Measurements from ENCODE around the gene DDX25. TPM values are rescaled to one million over a fixed set of nuclear protein-coding genes. Genes with fewer than 3 reads are reported as not detected.

DDX25 gene
- total RNA-seq, 4 donors from 2014 or later: 0.08 TPM; not detected in 3

GRCh38 chr11:125976156-125976555, 71.8 kb downstream of the DDX25 start:
- Histone ChIP-seq H3K36me3 (peaks cover 0 to 9% of the 10 kb centered on the region in 2 donors), H3K9me3 (no peaks in the 10 kb centered on the region), H3K27ac (no peak overlapping the region), H3K4me1 (peaks cover 0 to 11% (median 0%) of the 10 kb centered on the region in 3 donors), H3K27me3 (no peaks in the 10 kb centered on the region), H3K4me3 (no peak overlapping the region)
- ATAC-seq: no peak
- TF ChIP-seq POLR2AphosphoS5 (IDR thresholded peaks at IDR 0.05): no peak
- no peak for TF ChIP-seq EP300 (IDR thresholded peaks at IDR 0.05)
- no peak for TF ChIP-seq CTCF (IDR thresholded peaks at IDR 0.05)
- no peak for TF ChIP-seq POLR2A (IDR thresholded peaks at IDR 0.05)

- Histone ChIP-seq H3K4me1 (peaks cover 0 to 11% (median 0%) of the 10 kb centered on the region in 3 donors), H3K27me3 (no peaks in the 10 kb centered on the region), H3K4me3 (no peak overlapping the region), H3K9me3 (no peaks in the 10 kb centered on the region), H3K36me3 (peaks cover 0 to 13% of the 10 kb centered on the region in 2 donors), H3K27ac (no peak overlapping the region)
- TF ChIP-seq POLR2AphosphoS5 (IDR thresholded peaks at IDR 0.05): no peak
- no peak for TF ChIP-seq EP300 (IDR thresholded peaks at IDR 0.05)
- no peak for TF ChIP-seq CTCF (IDR thresholded peaks at IDR 0.05)
- TF ChIP-seq POLR2A (IDR thresholded peaks at IDR 0.05): no peak
- 81 to 84% methylated on average over 3 of the region's 3 CpGs for WGBS, 2 donors (ENCODE audit: low coverage in 1 of 2)
- ATAC-seq: no peak
Observed at GRCh38 chr11:125977333-125977732, 73.0 kb downstream of the DDX25 start.

GRCh38 chr11:125978181-125978716, 73.9 kb downstream of the DDX25 start:
- Histone ChIP-seq H3K27ac (no peak overlapping the region), H3K36me3 (peaks cover 0 to 21% of the 10 kb centered on the region in 2 donors), H3K9me3 (no peaks in the 10 kb centered on the region), H3K4me3 (no peak overlapping the region), H3K27me3 (no peaks in the 10 kb centered on the region), H3K4me1 (peaks cover 0 to 11% (median 0%) of the 10 kb centered on the region in 3 donors)
- no peak for ATAC-seq
- WGBS, 2 donors (ENCODE audit: low coverage in 1 of 2): 27 to 60% methylated on average over 6 of the region's 6 CpGs
- TF ChIP-seq POLR2A (IDR thresholded peaks at IDR 0.05) (no peak), CTCF (IDR thresholded peaks at IDR 0.05) (no peak), POLR2AphosphoS5 (IDR thresholded peaks at IDR 0.05) (no peak), EP300 (IDR thresholded peaks at IDR 0.05) (no peak)

Other genes starting within 250 kb of the DDX25 start
- gene ACRV1, start 223.7 kb upstream of the DDX25 start, total RNA-seq: not detected
- under 1 TPM in 1 of 4 donors, not detected in 3; 0.27 TPM for gene PATE1, start 158.2 kb upstream of the DDX25 start, total RNA-seq
- gene PATE2, start 125.7 kb upstream of the DDX25 start, total RNA-seq: under 1 TPM in 1 of 4 donors, not detected in 3; 0.13 TPM
- not detected for gene PATE3, start 116.4 kb upstream of the DDX25 start, total RNA-seq
- gene PATE4, start 71.2 kb upstream of the DDX25 start, total RNA-seq: not detected
- 1 to 10 TPM; 4.2 to 9.8 (median 6.4) TPM for gene HYLS1, start 16.8 kb upstream of the DDX25 start, total RNA-seq
- gene PUS3, start 1.3 kb upstream of the DDX25 start, total RNA-seq: 10 to 100 TPM in 1 of 4 donors, 1 to 10 TPM in 3; 7.8 to 15.9 (median 9.1) TPM
- gene VSIG10L2, start 41.5 kb downstream of the DDX25 start, total RNA-seq: not detected
- gene CDON, start 158.4 kb downstream of the DDX25 start, total RNA-seq: 10 to 100 TPM; 14.2 to 40.9 (median 29.1) TPM

Measured in gastroesophageal sphincter (tissue), 4 donors.